Measurements from ENCODE around the gene TSPO.

DNA sequence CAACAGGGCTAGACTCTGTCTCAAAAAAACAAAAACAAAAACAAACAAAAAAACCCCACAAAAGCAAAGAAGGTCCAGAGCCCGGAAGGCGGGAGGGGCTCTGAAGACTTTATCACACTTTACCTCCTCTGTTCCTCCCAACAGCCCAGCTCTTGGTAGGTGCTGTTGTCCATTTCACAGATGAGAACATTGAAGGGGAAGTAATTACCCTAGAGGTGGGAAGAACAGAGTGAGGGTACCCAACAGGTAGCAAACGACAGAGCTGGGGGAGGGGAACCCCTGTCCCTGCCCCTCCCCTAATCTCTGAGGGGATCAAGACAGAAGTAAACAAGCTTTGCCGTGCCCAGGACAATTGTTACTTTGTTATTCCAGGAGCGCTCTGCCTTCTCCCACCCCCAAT, 41.8 kb upstream of the TSPO start:
- TF ChIP-seq, protein P1, sequence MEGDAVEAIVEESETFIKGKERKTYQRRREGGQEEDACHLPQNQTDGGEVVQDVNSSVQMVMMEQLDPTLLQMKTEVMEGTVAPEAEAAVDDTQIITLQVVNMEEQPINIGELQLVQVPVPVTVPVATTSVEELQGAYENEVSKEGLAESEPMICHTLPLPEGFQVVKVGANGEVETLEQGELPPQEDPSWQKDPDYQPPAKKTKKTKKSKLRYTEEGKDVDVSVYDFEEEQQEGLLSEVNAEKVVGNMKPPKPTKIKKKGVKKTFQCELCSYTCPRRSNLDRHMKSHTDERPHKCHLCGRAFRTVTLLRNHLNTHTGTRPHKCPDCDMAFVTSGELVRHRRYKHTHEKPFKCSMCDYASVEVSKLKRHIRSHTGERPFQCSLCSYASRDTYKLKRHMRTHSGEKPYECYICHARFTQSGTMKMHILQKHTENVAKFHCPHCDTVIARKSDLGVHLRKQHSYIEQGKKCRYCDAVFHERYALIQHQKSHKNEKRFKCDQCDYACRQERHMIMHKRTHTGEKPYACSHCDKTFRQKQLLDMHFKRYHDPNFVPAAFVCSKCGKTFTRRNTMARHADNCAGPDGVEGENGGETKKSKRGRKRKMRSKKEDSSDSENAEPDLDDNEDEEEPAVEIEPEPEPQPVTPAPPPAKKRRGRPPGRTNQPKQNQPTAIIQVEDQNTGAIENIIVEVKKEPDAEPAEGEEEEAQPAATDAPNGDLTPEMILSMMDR (conservative IDR thresholded peaks at IDR 0.05) = no peak
- no peak for TF ChIP-seq ZFX (IDR thresholded peaks at IDR 0.05)
